ENCODE data around the gene SLC22A5. TPM values are rescaled to one million over a fixed set of nuclear protein-coding genes. Genes with fewer than 3 reads are reported as not detected.

SLC22A5 gene
- total RNA-seq, 4 donors from 2014 or later = 23.2 to 36.6 (median 26.3) TPM

DNA sequence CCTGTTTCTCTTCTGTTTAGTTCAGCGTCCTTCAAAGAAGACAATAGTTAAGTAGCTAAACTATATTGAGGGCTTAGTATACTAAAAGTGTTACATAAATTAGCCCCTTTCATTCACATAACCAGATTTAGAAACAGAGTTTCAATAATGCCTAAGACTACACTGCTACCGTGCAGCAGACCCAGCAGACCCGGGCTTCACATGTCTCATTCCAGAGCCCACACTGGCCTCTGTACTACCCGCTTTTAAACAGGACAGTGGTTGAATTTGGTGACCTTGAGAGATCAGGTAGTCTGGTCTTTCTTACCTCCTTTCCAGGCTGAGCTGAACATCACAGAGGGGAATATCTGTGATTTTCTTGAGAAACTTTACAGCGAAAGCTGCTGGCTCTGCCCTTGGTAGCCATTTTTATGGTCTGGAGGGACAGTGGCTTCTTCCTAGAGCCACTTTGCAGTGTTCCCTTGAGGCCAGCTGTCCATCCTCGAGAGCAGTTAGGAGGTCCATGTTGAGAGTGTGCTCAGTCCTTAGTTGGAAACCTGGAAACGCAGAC is 56.5 kb downstream of the SLC22A5 start:
- Histone ChIP-seq H3K4me3 (no peak overlapping the region), H3K27ac (peak overlapping the region; percentile 57), H3K27me3 (no peaks in the 10 kb centered on the region), H3K4me1 (peaks cover 88% of the 10 kb centered on the region), H3K36me3 (no peaks in the 10 kb centered on the region), H3K9me3 (no peaks in the 10 kb centered on the region)
- DNase-seq (ENCODE audit: low spot score in 2 of 2) = no peak
- TF ChIP-seq POLR2AphosphoS5 (IDR thresholded peaks at IDR 0.05) = no peak
- TF ChIP-seq, protein P1, sequence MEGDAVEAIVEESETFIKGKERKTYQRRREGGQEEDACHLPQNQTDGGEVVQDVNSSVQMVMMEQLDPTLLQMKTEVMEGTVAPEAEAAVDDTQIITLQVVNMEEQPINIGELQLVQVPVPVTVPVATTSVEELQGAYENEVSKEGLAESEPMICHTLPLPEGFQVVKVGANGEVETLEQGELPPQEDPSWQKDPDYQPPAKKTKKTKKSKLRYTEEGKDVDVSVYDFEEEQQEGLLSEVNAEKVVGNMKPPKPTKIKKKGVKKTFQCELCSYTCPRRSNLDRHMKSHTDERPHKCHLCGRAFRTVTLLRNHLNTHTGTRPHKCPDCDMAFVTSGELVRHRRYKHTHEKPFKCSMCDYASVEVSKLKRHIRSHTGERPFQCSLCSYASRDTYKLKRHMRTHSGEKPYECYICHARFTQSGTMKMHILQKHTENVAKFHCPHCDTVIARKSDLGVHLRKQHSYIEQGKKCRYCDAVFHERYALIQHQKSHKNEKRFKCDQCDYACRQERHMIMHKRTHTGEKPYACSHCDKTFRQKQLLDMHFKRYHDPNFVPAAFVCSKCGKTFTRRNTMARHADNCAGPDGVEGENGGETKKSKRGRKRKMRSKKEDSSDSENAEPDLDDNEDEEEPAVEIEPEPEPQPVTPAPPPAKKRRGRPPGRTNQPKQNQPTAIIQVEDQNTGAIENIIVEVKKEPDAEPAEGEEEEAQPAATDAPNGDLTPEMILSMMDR (IDR thresholded peaks at IDR 0.05) = no peak
- TF ChIP-seq EP300 (IDR thresholded peaks at IDR 0.05) = no peak
- TF ChIP-seq POLR2A (IDR thresholded peaks at IDR 0.05) = no peak
- WGBS = 74% methylated on average over 7 of the region's 7 CpGs

DNA sequence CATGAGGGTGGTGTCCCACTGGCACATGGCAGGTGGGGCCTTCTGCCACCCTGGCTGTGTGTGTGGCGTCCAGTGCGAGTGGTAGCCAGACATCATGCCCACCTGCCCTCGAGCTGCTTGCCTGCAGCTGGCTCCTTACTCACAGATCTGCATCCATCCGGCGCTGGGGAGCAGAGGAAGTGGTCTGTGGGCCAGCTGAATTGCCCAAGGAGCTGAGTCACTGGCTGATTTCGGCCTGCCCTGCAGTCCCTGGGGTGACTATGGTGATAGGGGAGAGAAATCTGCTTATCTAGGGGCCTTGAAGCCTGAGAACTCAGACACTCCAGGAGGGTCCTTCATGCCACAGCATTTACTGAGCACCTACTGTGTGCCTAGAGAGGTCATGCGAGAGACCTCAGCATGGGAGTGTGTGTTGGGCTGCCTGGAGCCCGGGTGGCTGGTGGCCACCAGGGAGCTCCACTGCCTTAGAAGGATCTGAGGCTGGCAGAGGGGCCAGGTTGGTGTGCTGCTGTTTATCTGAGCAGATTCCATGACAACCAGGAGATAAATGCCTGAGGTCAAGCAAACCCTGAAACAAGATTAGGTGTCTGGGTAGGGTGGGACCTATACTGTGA is 57.1 kb downstream of the SLC22A5 start:
- H3K27me3 ChIP-seq = no peaks in the 10 kb centered on the region
- no peaks in the 10 kb centered on the region for H3K9me3 ChIP-seq
- H3K27ac ChIP-seq = peak overlapping the region; percentile 57
- DNase-seq (ENCODE audit: low spot score in 2 of 2) = peak; percentile 91
- H3K4me3 ChIP-seq = no peak overlapping the region
- TF ChIP-seq POLR2A (IDR thresholded peaks at IDR 0.05) = no peak
- TF ChIP-seq, protein P1 (IDR thresholded peaks at IDR 0.05) = no peak
- TF ChIP-seq EP300 (IDR thresholded peaks at IDR 0.05) = no peak
- H3K36me3 ChIP-seq = no peaks in the 10 kb centered on the region
- 44% methylated on average over 5 of the region's 8 CpGs for WGBS
- peaks cover 82% of the 10 kb centered on the region for H3K4me1 ChIP-seq

DNA sequence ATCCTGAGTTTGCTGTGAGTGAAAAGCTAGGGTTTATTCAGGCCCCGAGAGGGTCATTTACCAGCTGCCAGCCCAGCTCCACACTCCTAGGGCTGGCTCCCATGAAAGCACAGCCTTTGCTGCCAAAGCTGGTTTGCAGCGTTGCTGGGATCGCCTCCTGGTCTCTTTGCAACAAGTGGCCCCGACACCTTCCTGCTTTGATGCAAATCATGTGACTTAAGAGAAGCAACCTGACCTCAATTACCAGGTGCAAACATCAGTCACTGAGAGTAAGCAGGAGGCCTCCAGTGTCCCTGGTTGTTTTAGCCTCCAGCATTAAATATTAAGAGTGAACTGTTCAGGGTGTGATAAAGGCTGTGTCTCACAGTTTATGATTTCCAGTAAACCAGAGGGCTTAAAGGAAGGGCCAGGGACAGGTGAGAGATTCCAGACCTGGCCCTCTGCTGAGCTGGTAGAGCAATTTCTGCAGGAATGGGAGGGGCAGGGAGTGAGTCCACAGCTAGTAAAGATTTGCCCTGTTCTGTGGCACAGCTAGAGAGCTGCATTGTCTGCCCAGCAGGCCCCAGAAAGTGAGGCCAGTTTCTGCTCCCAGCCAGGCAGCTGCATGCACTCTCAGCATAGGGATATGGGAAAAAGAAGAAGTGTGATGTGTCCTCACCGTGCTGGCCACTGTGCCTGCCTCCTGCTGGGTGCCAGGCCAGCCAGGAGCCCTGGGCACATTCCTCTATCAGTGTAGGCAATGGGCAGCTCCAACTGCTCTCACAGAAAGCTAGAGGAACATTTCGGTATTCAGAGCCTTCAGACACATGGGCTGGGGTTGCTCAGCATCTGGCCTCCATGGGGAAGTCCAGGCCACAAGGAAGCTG is 58.0 kb downstream of the SLC22A5 start:
- Histone ChIP-seq H3K27ac (peak overlapping the region; percentile 57), H3K4me1 (peaks cover 74% of the 10 kb centered on the region), H3K4me3 (no peak overlapping the region), H3K9me3 (no peaks in the 10 kb centered on the region), H3K27me3 (no peaks in the 10 kb centered on the region), H3K36me3 (no peaks in the 10 kb centered on the region)
- no peak for DNase-seq (ENCODE audit: low spot score in 2 of 2)
- no peak for TF ChIP-seq EP300 (IDR thresholded peaks at IDR 0.05)
- TF ChIP-seq POLR2A (IDR thresholded peaks at IDR 0.05) = no peak
- TF ChIP-seq, protein P1 (IDR thresholded peaks at IDR 0.05) = no peak
- no peak for TF ChIP-seq POLR2AphosphoS5 (IDR thresholded peaks at IDR 0.05)
- WGBS = 53% methylated on average over 5 of the region's 6 CpGs

DNA sequence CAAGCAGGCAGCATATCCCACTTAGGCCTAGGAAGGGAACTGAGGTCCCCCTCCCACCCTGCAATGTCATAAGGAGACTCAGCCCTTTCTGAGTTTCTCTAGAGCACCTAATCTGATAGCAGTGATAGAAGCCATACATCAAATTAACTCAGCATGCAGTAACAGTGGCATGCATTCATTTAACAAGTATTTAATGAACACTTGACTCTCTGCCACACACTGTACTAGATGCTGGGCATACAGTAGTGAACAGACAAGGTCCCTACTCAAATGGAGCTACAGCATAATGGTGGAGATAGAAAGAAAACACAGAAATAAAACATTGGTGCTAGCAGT is 58.6 kb downstream of the SLC22A5 start:
- TF ChIP-seq, protein P1 (IDR thresholded peaks at IDR 0.05) = no peak
- TF ChIP-seq EP300 (IDR thresholded peaks at IDR 0.05) (no peak), POLR2AphosphoS5 (IDR thresholded peaks at IDR 0.05) (no peak), POLR2A (IDR thresholded peaks at IDR 0.05) (no peak)
- DNase-seq (ENCODE audit: low spot score in 2 of 2) = no peak
- Histone ChIP-seq H3K9me3 (no peaks in the 10 kb centered on the region), H3K36me3 (no peaks in the 10 kb centered on the region), H3K27me3 (no peaks in the 10 kb centered on the region), H3K27ac (peak overlapping the region; percentile 44), H3K4me3 (no peak overlapping the region), H3K4me1 (peaks cover 68% of the 10 kb centered on the region)
